Fibroblast of lung (primary cell): ENCODE data around the gene OR10A4. TPM values are rescaled to one million over a fixed set of nuclear protein-coding genes. Genes with fewer than 3 reads are reported as not detected.

Source experiments
- DNase-seq, 2 donors: peaks; one replicate each; pipeline versions ENCODE4 v3.0.0 to v3.0.0-alpha.2; 2010; ENCODE audit warnings: low read depth in 2 of 2
- H2AFZ ChIP-seq: 2 replicates; pipeline ENCODE4 v1.5.1; 2012; ENCODE audit warnings: low read length, control low read depth, inconsistent platforms
- H3K27ac ChIP-seq: 2 replicates; pipeline ENCODE4 v1.5.1; 2011; ENCODE audit warnings: low read length, control low read depth; ENCODE audit not compliant: insufficient read depth
- H3K27me3 ChIP-seq: 2 replicates; pipeline ENCODE4 v1.5.1; 2011; ENCODE audit warnings: mild to moderate bottlenecking, low read length; ENCODE audit not compliant: control insufficient read depth, insufficient read depth
- H3K36me3 ChIP-seq: 2 replicates; pipeline ENCODE4 v1.5.1; 2011; ENCODE audit warnings: low read length; ENCODE audit not compliant: control insufficient read depth, insufficient read depth
- H3K4me1 ChIP-seq: 2 replicates; pipeline ENCODE4 v1.5.1; 2011; ENCODE audit warnings: low read length; ENCODE audit not compliant: control insufficient read depth, insufficient read depth; ENCODE audit errors: extremely low read depth
- H3K4me2 ChIP-seq: 2 replicates; pipeline ENCODE4 v1.5.1; 2011; ENCODE audit warnings: low read length, control low read depth; ENCODE audit not compliant: insufficient read depth; ENCODE audit errors: extremely low read depth
- H3K4me3 ChIP-seq, 4 experiments: fragments of 200-600 bp in 1 of 4; sonication (generic) in 1 of 4; replicated peaks in 1 of 4; 2 replicates each; pipeline ENCODE4 v1.5.1; 2011 to 2016; ENCODE audit warnings: low read length in 4 of 4, low read depth in 3 of 4, mild to moderate bottlenecking in 3 of 4, control low read depth in 2 of 4, inconsistent platforms in 1 of 4, mixed read lengths in 1 of 4; ENCODE audit not compliant: insufficient read depth in 1 of 4; ENCODE audit errors: control extremely low read depth in 1 of 4
- H3K79me2 ChIP-seq: 2 replicates; pipeline ENCODE4 v1.5.1; 2012; ENCODE audit warnings: mild to moderate bottlenecking, low read length, inconsistent platforms; ENCODE audit not compliant: control insufficient read depth, insufficient read depth
- H3K9ac ChIP-seq: 2 replicates; pipeline ENCODE4 v1.5.1; 2011; ENCODE audit warnings: mild to moderate bottlenecking, low read length, control low read depth; ENCODE audit not compliant: insufficient read depth
- H3K9me3 ChIP-seq: 2 replicates; pipeline ENCODE4 v1.5.1; 2012; ENCODE audit warnings: low read depth, low read length; ENCODE audit not compliant: control insufficient read depth, insufficient read depth
- H4K20me1 ChIP-seq: 2 replicates; pipeline ENCODE4 v1.5.1; 2011; ENCODE audit warnings: low read length; ENCODE audit not compliant: control insufficient read depth, insufficient read depth; ENCODE audit errors: extremely low read depth
- EZH2 ChIP-seq: IDR thresholded peaks from 2 replicates; pipeline ENCODE4 v1.5.1; 2012; ENCODE audit warnings: low read length, control low read depth, mild to moderate bottlenecking; ENCODE audit errors: missing control alignments
- polyA plus RNA-seq, 2 donors: library from polyadenylated mRNA; depleted of rRNA in 1 of 2; stranded (reverse) in 1 of 2; unstranded in 1 of 2; fragments of >200 nt; gene quantifications; 2 replicates each; pipeline ENCODE4 v1.2.1, GENCODE V29; 2011 to 2012; ENCODE audit warnings: missing spikeins in 1 of 2
- total RNA-seq: library from RNA; depleted of rRNA; stranded (reverse); fragments of >200 nt; gene quantifications from 2 replicates; pipeline ENCODE4 v1.2.1, GENCODE V29; 2014
- TF ChIP-seq, protein P1 (sequence below), 2 donors: IDR thresholded peaks in 1 of 2; conservative IDR thresholded peaks in 1 of 2; 1 replicate in 1 of 2; 2 replicates in 1 of 2; pipeline ENCODE4 v1.5.1; 2011 to 2012; ENCODE audit warnings: low read length in 2 of 2, control low read depth in 1 of 2, inconsistent platforms in 1 of 2, low read depth in 1 of 2, mild to moderate bottlenecking in 1 of 2

Gene OR10A4
- total and polyA plus RNA-seq, 2 donors (not counting 1 experiment from before 2014, with no cell fraction given) = not detected

DNA sequence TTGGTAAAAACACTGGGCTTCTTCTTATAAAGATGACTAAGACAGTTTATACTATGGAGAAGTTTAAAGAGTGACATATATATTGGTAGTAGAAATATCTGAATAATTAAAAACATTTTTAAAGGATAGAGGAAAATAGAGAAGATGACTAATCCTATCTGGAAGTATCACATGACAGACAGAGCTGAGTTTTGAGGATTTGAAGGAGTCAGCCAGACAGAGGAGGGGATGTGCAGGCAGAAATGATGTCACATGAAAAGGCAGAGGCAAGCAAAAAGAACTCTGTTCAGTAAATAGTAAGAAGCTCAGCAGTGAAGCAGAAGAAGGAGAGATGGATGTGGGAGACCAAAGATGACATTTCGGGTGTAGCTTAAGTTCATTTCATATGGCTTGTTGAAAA, 12.0 kb upstream of the OR10A4 start:
- no peak overlapping the region for H3K4me2 ChIP-seq
- peak in 1 of 2 donors; percentile 4 for DNase-seq
- no peak overlapping the region for H3K9ac ChIP-seq
- no peak for TF ChIP-seq EZH2
- TF ChIP-seq, protein P1, sequence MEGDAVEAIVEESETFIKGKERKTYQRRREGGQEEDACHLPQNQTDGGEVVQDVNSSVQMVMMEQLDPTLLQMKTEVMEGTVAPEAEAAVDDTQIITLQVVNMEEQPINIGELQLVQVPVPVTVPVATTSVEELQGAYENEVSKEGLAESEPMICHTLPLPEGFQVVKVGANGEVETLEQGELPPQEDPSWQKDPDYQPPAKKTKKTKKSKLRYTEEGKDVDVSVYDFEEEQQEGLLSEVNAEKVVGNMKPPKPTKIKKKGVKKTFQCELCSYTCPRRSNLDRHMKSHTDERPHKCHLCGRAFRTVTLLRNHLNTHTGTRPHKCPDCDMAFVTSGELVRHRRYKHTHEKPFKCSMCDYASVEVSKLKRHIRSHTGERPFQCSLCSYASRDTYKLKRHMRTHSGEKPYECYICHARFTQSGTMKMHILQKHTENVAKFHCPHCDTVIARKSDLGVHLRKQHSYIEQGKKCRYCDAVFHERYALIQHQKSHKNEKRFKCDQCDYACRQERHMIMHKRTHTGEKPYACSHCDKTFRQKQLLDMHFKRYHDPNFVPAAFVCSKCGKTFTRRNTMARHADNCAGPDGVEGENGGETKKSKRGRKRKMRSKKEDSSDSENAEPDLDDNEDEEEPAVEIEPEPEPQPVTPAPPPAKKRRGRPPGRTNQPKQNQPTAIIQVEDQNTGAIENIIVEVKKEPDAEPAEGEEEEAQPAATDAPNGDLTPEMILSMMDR (conservative IDR thresholded peaks at IDR 0.05 in 1 of 2, IDR thresholded peaks at IDR 0.05 in 1 of 2; ENCODE audit: low read depth in 1 of 2, low read length in 2 of 2) = no peak
- H3K27ac ChIP-seq = no peak overlapping the region
- H3K36me3 ChIP-seq = no peaks in the 10 kb centered on the region
- H2AFZ ChIP-seq = no peak overlapping the region
- no peaks in the 10 kb centered on the region for H4K20me1 ChIP-seq
- no peaks in the 10 kb centered on the region for H3K9me3 ChIP-seq
- H3K27me3 ChIP-seq = no peaks in the 10 kb centered on the region
- no peaks in the 10 kb centered on the region for H3K79me2 ChIP-seq
- H3K4me3 ChIP-seq = no peak overlapping the region
- H3K4me1 ChIP-seq = no peaks in the 10 kb centered on the region

- H3K4me2 ChIP-seq = no peak overlapping the region
- no peak for DNase-seq
- H3K79me2 ChIP-seq = no peaks in the 10 kb centered on the region
- H3K36me3 ChIP-seq = no peaks in the 10 kb centered on the region
- no peaks in the 10 kb centered on the region for H3K9me3 ChIP-seq
- H3K4me1 ChIP-seq = no peaks in the 10 kb centered on the region
- TF ChIP-seq EZH2 = no peak
- TF ChIP-seq, protein P1 (conservative IDR thresholded peaks at IDR 0.05 in 1 of 2, IDR thresholded peaks at IDR 0.05 in 1 of 2; ENCODE audit: low read depth in 1 of 2, low read length in 2 of 2) = no peak
- no peak overlapping the region for H3K9ac ChIP-seq
- no peak overlapping the region for H2AFZ ChIP-seq
- no peaks in the 10 kb centered on the region for H4K20me1 ChIP-seq
- H3K27me3 ChIP-seq = no peaks in the 10 kb centered on the region
- H3K4me3 ChIP-seq = no peak overlapping the region
- no peak overlapping the region for H3K27ac ChIP-seq
Measured at GRCh38 chr11:6871278-6871677, 5.1 kb upstream of the OR10A4 start.

DNA sequence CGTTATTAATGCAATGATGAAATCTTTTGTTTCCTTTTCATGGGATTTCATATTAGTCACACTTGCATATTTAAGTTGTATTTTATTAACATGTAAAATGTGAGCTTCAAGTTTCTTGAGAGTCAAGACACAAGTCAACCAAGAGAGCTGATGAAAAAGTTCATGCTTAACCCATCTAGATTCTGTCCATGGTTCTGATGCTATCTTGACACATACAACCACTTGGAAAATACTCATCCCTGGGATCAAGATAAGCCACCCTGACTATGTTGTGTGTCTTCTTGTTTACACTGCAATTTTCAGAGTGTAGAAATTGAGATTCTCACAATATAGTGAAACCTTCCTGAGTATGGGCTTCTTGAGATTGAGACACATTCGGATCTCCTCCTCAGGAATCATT, 664 bp upstream of the OR10A4 start:
- H3K4me2 ChIP-seq = no peak overlapping the region
- no peak overlapping the region for H3K9ac ChIP-seq
- TF ChIP-seq, protein P1 (conservative IDR thresholded peaks at IDR 0.05 in 1 of 2, IDR thresholded peaks at IDR 0.05 in 1 of 2; ENCODE audit: low read depth in 1 of 2, low read length in 2 of 2) = no peak
- no peak for TF ChIP-seq EZH2
- H3K27ac ChIP-seq = no peak overlapping the region
- no peak for DNase-seq
- no peaks in the 10 kb centered on the region for H3K9me3 ChIP-seq
- no peak overlapping the region for H3K4me3 ChIP-seq
- H3K36me3 ChIP-seq = no peaks in the 10 kb centered on the region
- no peaks in the 10 kb centered on the region for H4K20me1 ChIP-seq
- H3K4me1 ChIP-seq = no peaks in the 10 kb centered on the region
- no peaks in the 10 kb centered on the region for H3K27me3 ChIP-seq
- no peaks in the 10 kb centered on the region for H3K79me2 ChIP-seq
- H2AFZ ChIP-seq = no peak overlapping the region
